HG02571 (cell line): ENCODE data around the gene ADM2.

Experiments
- ATAC-seq: cut with Tn5 transposase; IDR thresholded peaks from one replicate; pipeline ENCODE4 v1.9.1; 2021; ENCODE audit warnings: mild to moderate bottlenecking, moderate library complexity; ENCODE audit not compliant: unreplicated experiment

Gene ADM2

DNA sequence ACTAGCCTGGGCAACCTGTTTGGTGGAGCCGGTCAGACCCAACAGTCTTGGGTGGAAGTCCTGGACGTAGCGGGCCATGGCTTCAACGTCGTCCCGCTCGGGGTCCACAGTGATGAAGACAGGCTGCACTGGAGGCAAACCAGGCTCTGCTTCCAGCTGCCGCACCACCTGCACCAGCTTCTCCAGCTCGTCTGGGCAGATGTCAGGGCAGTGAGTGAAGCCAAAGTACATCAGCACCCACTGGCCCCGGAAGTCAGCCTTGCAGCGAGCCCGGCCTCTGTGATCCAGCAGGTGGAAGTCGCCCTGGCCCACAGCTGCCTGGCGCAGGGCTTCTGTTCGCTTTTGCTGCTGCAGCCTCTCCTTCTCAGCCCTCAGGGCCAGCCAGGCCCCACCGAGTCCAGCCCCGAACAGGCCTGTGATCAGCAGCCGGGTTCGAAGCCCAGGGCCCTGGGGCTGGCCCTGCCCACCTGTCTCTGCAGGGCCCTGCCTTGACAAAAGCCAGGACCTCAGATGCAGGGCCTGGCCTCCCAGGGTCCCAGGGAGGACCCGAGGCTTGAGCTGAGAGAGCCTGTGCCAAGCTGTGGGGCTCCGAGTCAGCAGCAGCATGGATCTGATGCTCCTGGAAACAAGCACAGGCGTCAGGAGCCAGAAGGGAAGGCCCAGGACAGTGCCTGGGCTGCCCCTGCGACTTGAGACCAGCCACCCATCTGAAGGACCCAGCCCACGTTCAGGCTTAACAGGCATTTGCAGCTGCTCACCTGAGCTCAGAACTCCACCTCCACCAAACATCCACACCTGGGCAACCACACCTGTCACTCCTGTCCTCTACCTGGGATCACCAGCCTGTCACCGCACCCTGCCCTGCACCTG is 42.7 kb downstream of the ADM2 start:
- ATAC-seq, result no peak

DNA sequence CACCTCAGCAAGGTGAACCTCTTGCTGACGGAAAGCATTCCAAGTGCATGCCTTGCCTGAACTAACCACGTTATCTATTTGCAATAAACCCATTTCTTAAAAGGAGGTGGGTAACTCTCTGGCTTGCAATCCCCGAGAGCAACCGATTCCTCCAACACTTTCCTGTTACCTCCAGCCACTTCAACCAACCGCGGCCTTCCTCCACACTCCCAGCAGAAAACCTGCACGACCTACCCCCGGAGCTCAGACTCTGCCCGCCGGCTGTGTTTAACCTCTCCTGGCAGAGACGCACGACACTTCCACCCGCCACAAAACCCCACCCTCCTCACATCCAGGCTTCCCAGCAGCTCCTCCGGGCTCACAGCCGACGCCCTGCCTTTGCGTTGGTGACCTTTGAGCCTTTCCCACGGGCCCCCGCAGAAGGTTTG is 43.3 kb downstream of the ADM2 start:
- ATAC-seq, result no peak

DNA sequence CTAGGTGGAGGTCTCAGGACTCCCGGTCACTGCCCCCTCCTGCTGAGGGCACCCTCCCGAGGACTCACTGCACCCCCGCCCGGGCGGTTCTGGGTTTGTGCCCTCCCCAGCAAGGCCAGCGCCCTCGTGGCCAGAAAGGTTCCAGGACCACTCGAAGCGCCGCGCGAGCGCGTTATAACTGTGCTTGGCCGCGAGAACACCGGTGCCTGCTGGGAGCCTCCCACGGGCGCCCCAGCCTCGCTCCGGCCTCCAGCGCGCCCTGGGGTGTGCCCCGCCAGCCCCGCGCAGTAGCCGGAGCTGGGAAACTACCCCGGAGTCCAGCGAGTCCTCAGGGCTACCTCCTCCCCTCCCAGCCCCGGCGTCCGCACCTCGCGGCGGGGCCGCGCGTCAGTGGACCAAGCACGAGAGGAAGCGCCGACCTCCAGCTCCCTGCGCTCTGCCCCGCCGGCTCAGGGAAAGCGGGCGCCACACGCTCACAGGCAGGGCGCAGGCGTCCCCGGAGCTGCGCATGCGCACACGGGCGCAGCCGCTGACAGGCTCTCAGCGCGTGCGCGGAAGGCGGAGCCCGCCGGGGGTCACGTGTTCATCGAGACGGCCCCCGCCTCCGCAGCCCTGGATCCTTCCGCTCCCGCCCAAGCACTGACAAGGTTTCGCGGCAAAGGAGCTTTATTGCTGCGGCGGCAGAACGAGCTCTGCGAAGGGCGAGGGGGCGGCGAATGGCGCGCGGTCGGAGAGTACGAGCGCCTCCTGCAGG is 43.9 kb downstream of the ADM2 start, which contains the start of gene SCO2:
Gene SCO2 (minus strand): TSS at position 495 of the 754 bp plus-strand sequence. CDS start 1,187 bp downstream, outside the sequence.
- ATAC-seq, result peak; percentile 36

DNA sequence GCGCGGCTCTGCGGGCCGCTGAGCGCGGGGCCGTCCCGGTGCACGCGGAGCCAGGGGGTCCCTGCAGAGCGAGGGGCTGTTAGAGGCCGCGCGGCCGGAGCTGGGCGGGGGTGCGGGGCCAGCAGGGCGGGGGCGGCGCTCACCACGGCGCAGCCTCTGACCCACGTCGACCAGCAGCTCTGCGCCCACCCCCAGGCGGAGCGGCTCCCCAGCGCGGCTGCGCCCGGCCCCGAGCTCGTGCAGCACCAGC is 44.4 kb downstream of the ADM2 start:
- ATAC-seq, result no peak

DNA sequence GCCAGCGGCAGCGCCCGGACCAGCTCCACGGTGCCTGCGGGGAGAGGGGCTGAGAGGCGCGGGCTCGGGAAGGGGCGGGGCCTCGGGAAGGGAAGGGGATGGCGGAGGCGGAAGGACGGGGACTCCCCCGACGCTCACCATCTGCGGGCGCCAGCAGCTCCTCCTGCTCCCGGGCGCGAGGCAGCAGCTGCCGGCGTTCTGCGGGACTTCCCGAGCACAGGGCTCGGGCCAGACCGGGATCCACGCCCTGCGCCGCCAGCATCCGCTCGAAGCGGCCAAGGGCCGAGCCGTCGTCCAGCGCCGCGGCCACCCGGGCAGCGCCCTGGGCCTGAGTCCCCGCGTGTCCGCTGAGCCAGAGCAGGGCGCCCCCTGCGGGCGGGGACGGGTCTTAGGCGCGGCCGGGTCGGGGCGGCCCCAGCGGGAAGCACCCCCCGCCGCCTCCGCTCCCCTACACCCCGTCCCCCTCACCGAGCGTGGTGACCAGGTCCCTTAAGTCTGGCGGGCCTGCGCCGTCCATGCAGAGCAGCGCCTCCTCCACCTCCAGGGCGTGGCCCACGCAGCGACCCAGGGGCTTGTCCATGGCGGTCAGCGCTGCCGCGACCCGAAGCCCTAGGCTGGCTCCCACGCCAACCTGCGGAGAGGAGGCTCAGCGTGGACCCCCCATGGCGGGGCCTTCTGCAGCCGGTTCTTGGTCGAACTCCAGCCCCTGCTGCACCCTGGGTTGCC is 44.9 kb downstream of the ADM2 start:
- peak; percentile 22 for ATAC-seq

DNA sequence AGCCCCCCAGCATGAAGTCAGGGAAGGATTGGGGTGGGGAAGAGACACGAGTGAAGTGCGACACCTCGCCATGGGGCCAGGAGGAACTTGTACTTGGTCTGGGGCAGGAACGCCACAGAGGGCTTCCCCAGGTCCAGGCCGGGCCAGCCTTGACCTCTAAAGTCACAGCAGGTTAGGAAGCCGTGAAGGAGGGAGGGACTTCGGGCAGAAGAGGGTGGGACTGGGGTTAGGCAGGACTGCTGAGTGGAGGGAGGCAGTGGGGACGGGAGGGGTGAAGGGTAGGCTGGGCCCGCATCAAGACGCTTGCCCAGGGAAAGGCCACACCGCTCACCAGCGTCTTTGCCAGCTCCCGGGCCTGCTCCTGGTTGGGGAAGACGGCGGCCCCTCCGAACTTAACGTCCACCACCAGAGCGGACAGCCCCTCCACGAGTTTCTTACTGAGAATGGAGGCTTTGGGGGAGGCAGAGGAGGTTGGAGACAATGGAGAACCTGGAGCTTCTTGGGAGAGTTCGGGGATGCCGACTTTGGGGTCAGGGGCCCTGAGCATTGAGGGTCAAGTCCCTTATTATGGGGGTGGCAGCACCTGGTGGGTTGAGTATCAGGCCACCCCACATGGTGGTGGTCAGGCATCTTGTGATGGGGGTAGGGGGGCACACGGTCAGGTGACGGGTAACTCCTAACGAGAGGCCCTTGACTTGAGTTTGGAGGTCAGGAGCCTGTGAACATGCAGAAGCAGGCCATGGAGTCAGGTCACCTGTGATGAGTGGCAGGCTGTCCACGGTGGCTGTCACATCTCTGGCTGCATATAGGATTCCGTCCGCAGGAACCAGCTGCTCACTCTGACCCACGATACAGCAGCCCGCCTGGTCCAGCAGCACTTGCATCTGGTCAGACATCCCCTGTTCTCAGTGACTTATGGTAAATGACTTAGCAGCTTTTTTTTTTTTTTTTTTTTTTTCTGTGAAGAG is 45.8 kb downstream of the ADM2 start:
- no peak for ATAC-seq

DNA sequence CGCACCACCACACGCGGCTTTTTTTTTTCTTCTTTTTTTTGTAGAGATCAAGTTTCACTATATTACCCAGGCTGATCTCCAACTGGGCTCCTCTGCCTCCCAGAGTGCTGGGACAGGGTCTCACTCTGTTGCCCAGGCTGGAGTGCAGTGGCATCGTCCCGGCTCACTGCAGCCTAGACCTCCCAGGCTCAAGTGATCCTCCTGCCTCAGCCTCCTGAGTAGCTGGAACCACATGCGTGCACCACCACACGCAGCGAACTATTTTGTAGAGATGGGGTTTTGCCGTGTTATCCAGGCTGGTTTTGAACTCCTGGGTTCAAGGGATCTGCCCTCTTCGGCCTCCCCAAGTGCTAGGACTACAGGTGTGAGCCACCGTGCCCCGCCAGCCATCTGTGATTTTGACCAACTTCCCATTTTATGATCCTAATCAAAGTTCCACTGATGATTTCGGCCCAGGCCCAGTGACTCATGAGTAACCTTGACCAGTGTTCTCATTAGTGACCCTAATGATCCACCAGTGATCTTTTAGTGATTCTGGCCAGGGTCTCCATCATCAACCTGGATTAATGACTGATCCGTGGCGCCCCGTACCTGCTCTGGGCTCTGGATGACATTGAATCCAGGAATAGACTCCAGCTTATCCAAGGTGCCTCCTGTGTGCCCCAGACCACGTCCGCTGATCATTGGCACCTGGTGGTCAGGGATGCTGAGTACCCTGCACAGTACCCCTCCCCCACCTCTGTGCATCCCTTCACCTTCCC is 46.8 kb downstream of the ADM2 start:
- no peak for ATAC-seq

DNA sequence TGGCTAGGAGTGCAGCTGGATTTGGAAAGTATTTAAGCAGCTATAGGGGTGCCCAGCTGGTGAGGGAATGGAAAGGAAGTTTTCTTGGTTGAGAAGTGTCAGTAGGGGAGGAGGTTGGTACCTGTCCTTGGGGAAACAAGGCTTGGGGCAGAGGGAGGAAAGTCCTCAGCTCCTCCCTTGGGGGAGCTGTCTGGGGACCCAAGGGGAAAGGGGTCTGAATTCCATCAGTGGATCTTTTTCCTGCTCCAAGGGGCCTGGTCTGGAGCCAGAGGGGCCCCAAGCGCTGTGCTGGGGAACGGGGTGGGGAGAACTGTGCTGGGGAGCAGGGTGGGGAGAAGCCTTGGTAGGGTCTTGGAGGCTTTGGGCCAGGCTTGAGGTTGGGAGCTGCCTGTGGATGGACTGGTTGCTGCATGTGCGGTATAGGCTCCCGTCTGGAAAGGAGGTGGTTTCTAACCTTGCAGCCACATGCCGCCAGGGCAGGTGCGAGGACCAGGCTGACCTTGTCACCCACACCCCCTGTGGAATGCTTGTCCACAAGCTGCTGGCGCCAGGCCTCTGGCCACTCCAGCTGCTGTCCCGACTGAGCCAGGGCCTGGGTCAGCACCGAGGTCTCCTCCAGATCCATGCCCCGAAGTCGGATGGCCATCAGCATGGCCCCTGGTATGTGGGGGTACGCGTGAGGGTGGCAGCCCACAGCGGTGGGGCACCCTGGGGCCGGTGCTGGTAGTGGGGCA is 47.5 kb downstream of the ADM2 start:
- no peak for ATAC-seq

DNA sequence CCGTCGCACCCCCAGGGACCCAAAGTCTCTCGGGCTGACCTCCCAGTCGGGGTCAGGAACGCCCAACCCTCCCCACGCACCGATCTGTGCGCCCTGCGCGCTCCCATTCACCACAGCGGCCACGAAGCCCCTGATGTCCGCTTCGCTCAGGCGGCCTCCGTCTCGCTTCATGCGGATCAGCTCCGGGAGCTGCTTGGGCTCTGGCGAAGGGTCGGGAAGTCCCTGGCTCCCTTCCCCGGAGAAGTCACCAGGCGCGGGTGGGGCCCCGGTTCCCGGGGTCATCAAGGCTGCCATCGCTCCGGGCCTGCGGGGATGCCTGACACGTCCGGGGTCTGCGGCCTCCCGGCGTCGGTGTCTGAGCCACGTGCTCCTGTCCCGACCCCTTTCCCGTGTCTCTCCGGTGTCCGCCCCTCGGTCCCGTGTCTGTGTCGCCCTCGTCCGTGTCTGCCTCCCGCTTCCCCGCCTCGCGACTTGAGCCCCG is 48.1 kb downstream of the ADM2 start:
- no peak for ATAC-seq

DNA sequence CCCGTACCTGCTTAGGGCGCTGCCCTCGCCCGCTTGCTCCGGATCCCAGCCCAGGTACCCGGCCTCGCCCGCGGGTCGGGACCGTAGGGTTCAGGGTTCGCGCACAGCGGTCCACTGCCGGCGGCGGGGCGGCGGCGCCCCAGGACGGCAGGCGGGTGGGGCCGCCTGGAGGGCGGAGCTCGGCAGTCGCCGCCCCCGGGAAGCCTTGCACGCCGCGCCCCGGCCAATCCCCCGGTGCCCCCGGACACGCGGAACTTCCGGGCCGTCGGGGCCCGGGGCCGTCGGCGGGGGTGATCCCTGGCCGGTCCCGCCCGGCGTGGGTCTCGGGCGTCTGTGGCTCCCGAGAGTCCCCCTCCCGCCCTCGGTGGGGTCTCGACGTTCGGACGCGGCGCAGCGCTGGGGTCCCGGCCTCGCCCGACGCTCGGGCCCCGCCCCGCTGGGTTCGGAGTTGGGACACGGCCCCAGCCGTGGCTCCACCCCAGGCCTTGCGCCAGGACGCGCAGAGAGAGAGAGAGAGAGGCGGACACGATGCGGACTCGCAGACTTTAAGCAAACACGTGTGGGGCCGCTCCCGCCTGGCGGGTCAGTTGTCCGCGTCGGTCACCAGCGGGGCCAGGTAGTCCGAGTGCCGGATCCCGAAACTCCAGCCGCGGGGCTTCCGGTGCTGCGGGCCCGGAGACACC is 48.7 kb downstream of the ADM2 start, which contains the start of gene TYMP:
Gene TYMP (minus strand): TSS at position 116 of the 683 bp plus-strand sequence. CDS start 303 bp downstream, outside the sequence.
- ATAC-seq, result peak; percentile 15

DNA sequence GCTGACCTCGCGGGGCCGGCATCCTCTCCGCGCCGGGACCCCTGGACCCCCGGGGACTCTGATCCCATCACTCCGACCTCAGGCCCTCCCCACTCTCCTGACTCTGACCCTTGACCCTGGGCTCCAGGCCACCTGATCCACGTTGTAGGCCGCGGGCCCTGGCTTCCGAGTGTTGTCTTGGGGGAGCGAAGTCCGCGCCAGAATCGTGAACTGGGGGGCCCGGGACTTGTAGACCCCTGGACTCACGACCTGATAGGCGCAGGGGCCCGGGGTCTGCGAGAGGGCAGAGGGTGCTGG is 49.2 kb downstream of the ADM2 start:
- no peak for ATAC-seq

DNA sequence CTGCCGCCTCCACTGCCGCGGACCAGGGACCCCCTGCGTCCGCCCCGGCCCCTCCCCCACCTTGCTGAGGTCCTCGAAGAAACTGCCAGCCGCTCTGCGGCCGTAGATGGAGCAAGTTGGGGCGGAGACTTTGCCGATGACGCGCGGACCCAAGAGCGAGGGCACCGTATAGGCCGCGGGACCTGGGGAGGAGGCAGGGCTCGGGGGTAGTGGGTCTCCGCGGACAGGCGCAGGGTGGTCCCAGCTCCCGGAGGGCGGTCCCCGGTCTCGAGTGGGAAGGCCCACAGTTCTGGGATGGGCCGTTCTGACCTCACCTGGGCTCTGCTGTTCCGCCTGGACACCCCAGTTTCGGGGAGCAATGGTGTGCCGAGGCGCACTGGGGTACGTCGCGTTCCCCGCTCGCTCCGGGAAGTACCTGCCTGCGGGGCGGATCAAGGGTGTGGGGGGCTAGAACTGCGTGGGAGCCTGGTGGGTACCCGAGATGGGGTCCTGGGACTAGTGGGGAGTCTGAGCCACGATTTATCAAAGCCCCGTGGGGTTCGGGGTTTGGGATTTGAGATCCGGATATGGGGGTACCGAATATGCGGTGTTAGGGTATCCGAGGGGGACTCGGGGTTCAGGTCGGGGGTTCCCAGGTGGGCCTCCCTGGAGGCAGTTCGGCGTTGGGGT is 49.7 kb downstream of the ADM2 start:
- no peak for ATAC-seq

DNA sequence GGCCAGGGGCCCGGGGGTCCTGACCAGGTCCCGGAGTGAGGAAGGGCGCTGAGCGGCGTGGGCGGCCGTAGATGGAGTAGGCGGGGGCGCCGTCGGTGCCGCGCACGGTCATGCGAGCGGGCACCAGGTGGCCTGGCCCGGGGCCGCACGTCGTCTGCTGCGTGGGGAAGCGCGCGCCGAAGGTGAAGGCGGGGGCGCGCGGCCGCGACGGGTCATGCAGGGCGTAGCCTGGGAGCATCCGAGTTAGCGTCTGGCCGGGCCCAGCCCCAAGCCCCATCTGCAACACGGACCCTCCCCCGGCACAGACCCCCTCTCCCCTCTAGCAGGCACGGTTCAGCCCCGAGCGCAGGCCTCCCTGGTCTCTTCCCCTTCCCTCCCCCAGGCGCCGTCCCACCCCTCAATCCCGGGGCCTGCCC is 50.2 kb downstream of the ADM2 start:
- ATAC-seq, result peak; percentile 29

DNA sequence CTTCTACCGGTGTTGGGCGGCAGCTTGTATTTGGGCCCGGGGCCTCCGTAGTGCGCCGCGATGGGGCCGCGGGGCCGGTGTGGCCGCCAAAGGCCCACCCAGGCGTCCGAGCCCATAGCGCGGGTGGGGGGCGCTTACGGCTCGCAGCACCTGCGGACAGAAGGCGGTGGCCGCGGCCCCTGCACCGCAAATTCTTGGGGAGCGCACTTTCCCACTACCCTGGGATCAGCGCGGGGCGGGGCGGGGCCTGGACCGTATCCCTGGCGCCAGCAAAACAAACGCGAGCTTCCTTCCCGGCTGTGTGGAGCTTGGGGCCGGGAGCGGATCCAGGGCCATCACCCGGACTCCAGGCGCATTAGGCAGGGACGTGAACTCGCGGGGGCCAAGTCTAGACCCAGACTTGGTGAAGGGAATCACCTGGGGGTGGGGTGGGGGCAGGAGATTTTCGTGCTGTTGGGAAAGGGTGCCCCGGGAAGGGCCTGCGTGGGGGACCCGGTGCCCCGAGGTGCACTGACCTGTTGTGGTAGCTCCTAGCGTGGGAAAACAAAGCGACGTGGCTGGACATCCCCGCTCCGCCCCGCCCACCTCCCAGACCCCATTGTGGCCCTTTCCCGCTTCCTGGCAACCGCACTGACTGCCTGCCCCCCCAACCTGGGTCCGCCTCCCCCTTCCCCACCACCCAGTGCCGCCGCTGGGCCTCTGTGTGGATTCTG is 50.8 kb downstream of the ADM2 start:
- ATAC-seq, result peak; percentile 2

DNA sequence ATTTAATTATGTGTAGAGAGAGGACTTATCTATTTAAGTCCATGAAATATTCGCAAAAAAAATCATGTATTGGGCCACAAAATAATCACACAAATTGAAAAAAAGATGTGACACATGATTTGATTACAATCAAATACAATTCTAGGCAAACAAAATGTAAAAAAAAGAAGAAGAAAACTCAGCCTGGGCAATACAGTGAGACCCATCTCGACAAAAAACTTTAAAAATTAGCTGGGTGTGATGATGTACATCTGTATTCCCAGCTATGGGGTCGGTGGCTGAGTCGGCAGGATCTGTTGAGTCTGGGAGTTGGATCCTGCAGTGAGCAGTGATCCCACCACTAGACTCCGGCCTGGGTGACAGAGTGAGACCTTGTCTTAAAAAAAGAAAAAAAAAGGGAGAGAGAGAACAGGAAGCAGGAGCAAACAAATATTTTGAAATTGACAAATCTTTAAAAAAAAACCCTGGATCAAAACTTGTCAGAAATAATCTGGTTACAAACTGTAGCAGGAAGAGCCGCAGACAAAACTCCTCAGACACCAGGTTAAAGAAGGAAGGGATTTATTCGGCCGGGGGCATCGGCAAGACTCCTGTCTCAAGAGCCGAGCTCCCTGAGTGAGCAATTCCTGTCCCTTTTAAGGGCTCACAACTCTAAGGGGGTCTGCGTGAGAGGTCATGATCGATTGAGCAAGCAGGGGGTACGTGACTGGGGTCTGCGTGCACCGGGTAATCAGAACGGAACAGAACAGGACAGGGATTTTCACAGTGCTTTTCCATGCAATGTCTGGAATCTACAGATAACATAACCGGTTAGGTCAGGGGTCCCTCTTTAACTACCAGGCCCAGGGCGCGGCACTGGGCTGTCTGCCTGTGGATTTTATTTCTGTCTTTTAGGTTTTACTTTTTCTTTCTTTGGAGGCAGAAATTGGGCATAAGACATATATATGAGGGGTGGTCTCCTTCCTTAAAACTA is 51.8 kb downstream of the ADM2 start:
- ATAC-seq, result no peak
